DOHH2 (cell line): ENCODE data around the gene TMEM123.

ENCODE experiments used
- CTCF ChIP-seq: fragments of 200-600 bp; sonication (generic); IDR thresholded peaks from one replicate; pipeline ENCODE4 v1.5.1; 2014; ENCODE audit warnings: antibody characterized with exemption, mild to moderate bottlenecking, low read depth, low read length; ENCODE audit not compliant: poor library complexity, severe bottlenecking
- EZH2phosphoT487 ChIP-seq: fragments of 200-600 bp; sonication (generic); IDR thresholded peaks from 2 replicates; pipeline ENCODE4 v1.6.1; 2017; ENCODE audit warnings: borderline replicate concordance, mild to moderate bottlenecking, antibody characterized with exemption, low read length, moderate library complexity, mixed read lengths

DNA sequence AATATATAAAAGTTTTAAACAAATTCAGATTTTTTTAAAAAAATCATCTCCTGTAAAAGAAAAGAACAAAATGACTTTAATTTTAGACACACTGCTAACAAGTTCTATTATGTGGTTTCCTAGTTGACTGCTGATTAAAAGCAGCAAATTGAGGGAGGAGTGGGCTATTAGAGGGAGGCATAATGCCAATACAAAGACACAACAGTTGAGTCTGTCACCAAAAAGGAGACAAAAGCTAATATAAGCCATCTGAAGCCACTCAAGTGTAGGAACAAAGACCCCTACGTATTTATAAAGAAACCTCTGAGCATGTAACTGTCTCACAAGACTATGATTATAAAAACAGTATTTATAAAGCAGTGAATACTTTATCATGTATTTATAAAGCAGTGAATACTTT lies 28.6 kb downstream of the TMEM123 start:
- TF ChIP-seq CTCF = no peak
- TF ChIP-seq EZH2phosphoT487 = no peak
